ENCODE results near the gene CAMTA1. TPM values are rescaled to one million over a fixed set of nuclear protein-coding genes. Genes with fewer than 3 reads are reported as not detected.

The CAMTA1 gene
- total and polyA plus RNA-seq, 4 donors = 78.7 to 438 (median 173) TPM

GRCh38 chr1:7317888-7318287, 532.6 kb downstream of the CAMTA1 start:
- DNase-seq = no peak

GRCh38 chr1:7319196-7319595, 533.9 kb downstream of the CAMTA1 start:
- H3K27me3 ChIP-seq (ENCODE audit: control insufficient read depth in 1 of 2, insufficient read depth in 2 of 2, low read length in 1 of 2) = no peaks in the 10 kb centered on the region
- no peak overlapping the region for H3K27ac ChIP-seq (ENCODE audit: low read depth in 1 of 2, low read length in 2 of 2)
- no peaks in the 10 kb centered on the region for H3K9me3 ChIP-seq (ENCODE audit: control insufficient read depth, low read length)
- intact Hi-C loops (cut with DNase I) = no loop called here
- WGBS, 2 donors = 93 to 94% methylated on average over 5 of the region's 5 CpGs
- ATAC-seq (ENCODE audit: low FRiP score) (no peak), DNase-seq (no peak)
- H3K36me3 ChIP-seq (ENCODE audit: control insufficient read depth in 1 of 2, insufficient read depth in 2 of 2, low read length in 1 of 2) = no peaks in the 10 kb centered on the region
- no peaks in the 10 kb centered on the region for H3K4me1 ChIP-seq (ENCODE audit: control insufficient read depth in 1 of 2, insufficient read depth in 2 of 2, low read length in 2 of 2)
- no peak overlapping the region for H3K4me3 ChIP-seq (ENCODE audit: low read length in 2 of 2)

More at GRCh38 chr1:7317888-7318287, 532.6 kb downstream of the CAMTA1 start:
- H3K4me3 ChIP-seq (ENCODE audit: low read length in 2 of 2) = no peak overlapping the region
- H3K4me1 ChIP-seq (ENCODE audit: control insufficient read depth in 1 of 2, insufficient read depth in 2 of 2, low read length in 2 of 2) = no peaks in the 10 kb centered on the region
- no peak overlapping the region for H3K27ac ChIP-seq (ENCODE audit: low read depth in 1 of 2, low read length in 2 of 2)
- H3K9me3 ChIP-seq (ENCODE audit: control insufficient read depth, low read length) = no peaks in the 10 kb centered on the region
- no peaks in the 10 kb centered on the region for H3K36me3 ChIP-seq (ENCODE audit: control insufficient read depth in 1 of 2, insufficient read depth in 2 of 2, low read length in 1 of 2)
- H3K27me3 ChIP-seq (ENCODE audit: control insufficient read depth in 1 of 2, insufficient read depth in 2 of 2, low read length in 1 of 2) = peaks cover 0 to 2% of the 10 kb centered on the region in 2 donors
- intact Hi-C loops (cut with DNase I) = no loop called here
- no peak for ATAC-seq (ENCODE audit: low FRiP score)
- 62 to 64% methylated on average over 2 of the region's 2 CpGs for WGBS, 2 donors

GRCh38 chr1:7320661-7321060, 535.4 kb downstream of the CAMTA1 start:
- H3K36me3 ChIP-seq (ENCODE audit: control insufficient read depth in 1 of 2, insufficient read depth in 2 of 2, low read length in 1 of 2) = no peaks in the 10 kb centered on the region
- no peaks in the 10 kb centered on the region for H3K9me3 ChIP-seq (ENCODE audit: control insufficient read depth, low read length)
- H3K4me3 ChIP-seq (ENCODE audit: low read length in 2 of 2) = no peak overlapping the region
- H3K4me1 ChIP-seq (ENCODE audit: control insufficient read depth in 1 of 2, insufficient read depth in 2 of 2, low read length in 2 of 2) = no peaks in the 10 kb centered on the region
- DNase-seq (no peak), ATAC-seq (ENCODE audit: low FRiP score) (no peak)
- no peak overlapping the region for H3K27ac ChIP-seq (ENCODE audit: low read depth in 1 of 2, low read length in 2 of 2)
- no peaks in the 10 kb centered on the region for H3K27me3 ChIP-seq (ENCODE audit: control insufficient read depth in 1 of 2, insufficient read depth in 2 of 2, low read length in 1 of 2)
- intact Hi-C loops (cut with DNase I) = no loop called here

GRCh38 chr1:7322283-7322785, 537.1 kb downstream of the CAMTA1 start:
- no peak for ATAC-seq (ENCODE audit: low FRiP score)
- no peaks in the 10 kb centered on the region for H3K36me3 ChIP-seq (ENCODE audit: control insufficient read depth in 1 of 2, insufficient read depth in 2 of 2, low read length in 1 of 2)
- no peak overlapping the region for H3K4me3 ChIP-seq (ENCODE audit: low read length in 2 of 2)
- DNase-seq = no peak
- H3K27me3 ChIP-seq (ENCODE audit: control insufficient read depth in 1 of 2, insufficient read depth in 2 of 2, low read length in 1 of 2) = no peaks in the 10 kb centered on the region
- no peak overlapping the region for H3K27ac ChIP-seq (ENCODE audit: low read depth in 1 of 2, low read length in 2 of 2)
- 97% methylated on average over 2 of the region's 2 CpGs for WGBS, 2 donors
- peaks cover 2% of the 10 kb centered on the region for H3K9me3 ChIP-seq (ENCODE audit: control insufficient read depth, low read length)
- no peaks in the 10 kb centered on the region for H3K4me1 ChIP-seq (ENCODE audit: control insufficient read depth in 1 of 2, insufficient read depth in 2 of 2, low read length in 2 of 2)
- intact Hi-C loops (cut with DNase I) = no loop called here

GRCh38 chr1:7322912-7323311, 537.7 kb downstream of the CAMTA1 start:
- intact Hi-C loops (cut with DNase I) = no loop called here
- peaks cover 2% of the 10 kb centered on the region for H3K9me3 ChIP-seq (ENCODE audit: control insufficient read depth, low read length)
- ATAC-seq (ENCODE audit: low FRiP score) (no peak), DNase-seq (no peak)
- no peaks in the 10 kb centered on the region for H3K4me1 ChIP-seq (ENCODE audit: control insufficient read depth in 1 of 2, insufficient read depth in 2 of 2, low read length in 2 of 2)
- no peak overlapping the region for H3K27ac ChIP-seq (ENCODE audit: low read depth in 1 of 2, low read length in 2 of 2)
- WGBS, 2 donors = 59 to 89% methylated on average over 1 of the region's 1 CpG
- H3K27me3 ChIP-seq (ENCODE audit: control insufficient read depth in 1 of 2, insufficient read depth in 2 of 2, low read length in 1 of 2) = no peaks in the 10 kb centered on the region
- no peaks in the 10 kb centered on the region for H3K36me3 ChIP-seq (ENCODE audit: control insufficient read depth in 1 of 2, insufficient read depth in 2 of 2, low read length in 1 of 2)
- H3K4me3 ChIP-seq (ENCODE audit: low read length in 2 of 2) = no peak overlapping the region

GRCh38 chr1:7325254-7325653, 540.0 kb downstream of the CAMTA1 start:
- WGBS, 2 donors = 74 to 84% methylated on average over 3 of the region's 3 CpGs
- ATAC-seq (ENCODE audit: low FRiP score) = no peak
- Histone ChIP-seq H3K36me3 (ENCODE audit: control insufficient read depth in 1 of 2, insufficient read depth in 2 of 2, low read length in 1 of 2) (no peaks in the 10 kb centered on the region), H3K4me1 (ENCODE audit: control insufficient read depth in 1 of 2, insufficient read depth in 2 of 2, low read length in 2 of 2) (no peaks in the 10 kb centered on the region), H3K4me3 (ENCODE audit: low read length in 2 of 2) (no peak overlapping the region), H3K9me3 (ENCODE audit: control insufficient read depth, low read length) (peaks cover 3% of the 10 kb centered on the region), H3K27ac (ENCODE audit: low read depth in 1 of 2, low read length in 2 of 2) (no peak overlapping the region), H3K27me3 (ENCODE audit: control insufficient read depth in 1 of 2, insufficient read depth in 2 of 2, low read length in 1 of 2) (peaks cover 0 to 2% of the 10 kb centered on the region in 2 donors)
- DNase-seq = no peak
- intact Hi-C loops (cut with DNase I) = no loop called here

- Histone ChIP-seq H3K9me3 (ENCODE audit: control insufficient read depth, low read length) (peaks cover 3% of the 10 kb centered on the region), H3K27me3 (ENCODE audit: control insufficient read depth in 1 of 2, insufficient read depth in 2 of 2, low read length in 1 of 2) (peaks cover 0 to 2% of the 10 kb centered on the region in 2 donors), H3K36me3 (ENCODE audit: control insufficient read depth in 1 of 2, insufficient read depth in 2 of 2, low read length in 1 of 2) (no peaks in the 10 kb centered on the region), H3K4me3 (ENCODE audit: low read length in 2 of 2) (no peak overlapping the region), H3K4me1 (ENCODE audit: control insufficient read depth in 1 of 2, insufficient read depth in 2 of 2, low read length in 2 of 2) (no peaks in the 10 kb centered on the region), H3K27ac (ENCODE audit: low read depth in 1 of 2, low read length in 2 of 2) (no peak overlapping the region)
- WGBS, 2 donors = 56 to 66% methylated on average over 2 of the region's 2 CpGs
- intact Hi-C loops (cut with DNase I) = no loop called here
- DNase-seq (no peak), ATAC-seq (ENCODE audit: low FRiP score) (no peak)
These were observed 541.1 kb downstream of the CAMTA1 start for GRCh38 chr1:7326366-7326765.

- Histone ChIP-seq H3K27me3 (ENCODE audit: control insufficient read depth in 1 of 2, insufficient read depth in 2 of 2, low read length in 1 of 2) (peaks cover 0 to 2% of the 10 kb centered on the region in 2 donors), H3K36me3 (ENCODE audit: control insufficient read depth in 1 of 2, insufficient read depth in 2 of 2, low read length in 1 of 2) (no peaks in the 10 kb centered on the region), H3K4me3 (ENCODE audit: low read length in 2 of 2) (no peak overlapping the region), H3K4me1 (ENCODE audit: control insufficient read depth in 1 of 2, insufficient read depth in 2 of 2, low read length in 2 of 2) (no peaks in the 10 kb centered on the region), H3K27ac (ENCODE audit: low read depth in 1 of 2, low read length in 2 of 2) (no peak overlapping the region), H3K9me3 (ENCODE audit: control insufficient read depth, low read length) (peaks cover 3% of the 10 kb centered on the region)
- DNase-seq (no peak), ATAC-seq (ENCODE audit: low FRiP score) (no peak)
- intact Hi-C loops (cut with DNase I) = no loop called here
- 70 to 72% methylated on average over 3 of the region's 3 CpGs for WGBS, 2 donors
These were observed 542.6 kb downstream of the CAMTA1 start for GRCh38 chr1:7327849-7328248.

- peaks cover 0 to 2% of the 10 kb centered on the region in 2 donors for H3K27me3 ChIP-seq (ENCODE audit: control insufficient read depth in 1 of 2, insufficient read depth in 2 of 2, low read length in 1 of 2)
- intact Hi-C loops (cut with DNase I) = no loop called here
- H3K9me3 ChIP-seq (ENCODE audit: control insufficient read depth, low read length) = peaks cover 3% of the 10 kb centered on the region
- no peak overlapping the region for H3K27ac ChIP-seq (ENCODE audit: low read depth in 1 of 2, low read length in 2 of 2)
- H3K4me1 ChIP-seq (ENCODE audit: control insufficient read depth in 1 of 2, insufficient read depth in 2 of 2, low read length in 2 of 2) = no peaks in the 10 kb centered on the region
- peak in 1 of 2 donors; percentile 41 for DNase-seq
- no peaks in the 10 kb centered on the region for H3K36me3 ChIP-seq (ENCODE audit: control insufficient read depth in 1 of 2, insufficient read depth in 2 of 2, low read length in 1 of 2)
- no peak for ATAC-seq (ENCODE audit: low FRiP score)
- WGBS, 2 donors = 89 to 90% methylated on average over 15 of the region's 15 CpGs
- H3K4me3 ChIP-seq (ENCODE audit: low read length in 2 of 2) = no peak overlapping the region
These were observed 544.8 kb downstream of the CAMTA1 start for GRCh38 chr1:7329868-7330615.
